ENCODE results near the gene GRIN3B. TPM values are rescaled to one million over a fixed set of nuclear protein-coding genes. Genes with fewer than 3 reads are reported as not detected.

Gene GRIN3B
- total and polyA plus RNA-seq, 10 of the 15 experiments (the other 5 are each of a cell fraction or from before 2014, with no cell fraction given): 0.15 TPM; not detected in 9

- 63% methylated on average over 10 of the region's 10 CpGs for WGBS (ENCODE audit: insufficient coverage, insufficient replicate concordance, low lambda C conversion rate, missing lambda C conversion rate)
- DNase-seq (ENCODE audit: low read depth, low spot score) (no peak), FAIRE-seq (no peak), ATAC-seq (no peak)
- TF ChIP-seq POLR2AphosphoS2 (IDR thresholded peaks at IDR 0.05; ENCODE audit: low read depth, low read length): no peak; the same call in 1 of the 2 replicates
- no peak for TF ChIP-seq CEBPB (IDR thresholded peaks at IDR 0.05; ENCODE audit: borderline replicate concordance in 1 of 2, low read depth in 2 of 2, low read length in 2 of 2)
- no peak for TF ChIP-seq BMI1 (IDR thresholded peaks at IDR 0.05; ENCODE audit: borderline replicate concordance)
- TF ChIP-seq ZZZ3 (IDR thresholded peaks at IDR 0.05; ENCODE audit: control insufficient read depth, insufficient read length, low read depth): no peak
- H3K4me3 ChIP-seq: no peak overlapping the region
- H3K9me3 ChIP-seq (replicated peaks; ENCODE audit: control insufficient read depth, insufficient read depth, low read length): no peaks in the 10 kb centered on the region
- no peaks in the 10 kb centered on the region for H4K20me1 ChIP-seq (ENCODE audit: control insufficient read depth, insufficient read depth)
- intact Hi-C loops (cut with micrococcal nuclease; ENCODE audit: unreplicated experiment) (no loop called here), in situ Hi-C loops (cut with MboI) (no loop called here)
- H3K79me2 ChIP-seq (ENCODE audit: control insufficient read depth, insufficient read depth, low read length): no peaks in the 10 kb centered on the region
- no peak overlapping the region for H2AFZ ChIP-seq (ENCODE audit: control insufficient read depth, low read depth, low read length)
- peaks cover 11% of the 10 kb centered on the region for H3K4me1 ChIP-seq (ENCODE audit: control insufficient read depth, insufficient read depth, low read length)
- peaks cover 1 to 3% of the 10 kb centered on the region in 2 experiments; a peak in 3 of 4 replicates for H3K36me3 ChIP-seq (ENCODE audit: control insufficient read depth in 2 of 2, insufficient read depth in 2 of 2, low read length in 1 of 2)
- H3K9ac ChIP-seq (ENCODE audit: control insufficient read depth, insufficient read depth, low read length): no peak overlapping the region
- H3K27me3 ChIP-seq (replicated peaks in 1 of 2; ENCODE audit: control insufficient read depth in 2 of 2, insufficient read depth in 2 of 2, low read length in 1 of 2): no peaks in the 10 kb centered on the region
- ChIA-PET POLR2A (interaction anchor here (0.7 kb wide), 1 partner anchor 113 kb away, joined by 5 read pairs; no protein-coding TSS in a partner anchor), CTCF (interaction anchor here (1.3 kb wide), 1 partner anchor 53 kb away, joined by 3 read pairs; no protein-coding TSS in a partner anchor), RAD21 (ENCODE audit: unreplicated experiment) (no interaction called here), SMC1A (ENCODE audit: uncharacterized antibody, unreplicated experiment) (interaction anchor here (1.4 kb wide), 1 partner anchor 28 kb away, joined by 4 read pairs; no protein-coding TSS in a partner anchor)
- H3K27ac ChIP-seq (ENCODE audit: control insufficient read depth, insufficient read depth): no peak overlapping the region
- no peak overlapping the region for H3K4me2 ChIP-seq (ENCODE audit: control insufficient read depth, insufficient read depth)
- BruUV-seq (replicated peaks): no TSS peak
These were observed 23.7 kb upstream of the GRIN3B start for GRCh38 chr19:976476-976875.

- no peak for FAIRE-seq
- ChIA-PET RAD21 (ENCODE audit: unreplicated experiment) (interaction anchor here (8.0 kb wide), 1 partner anchor 54 kb away, joined by 95 read pairs; no protein-coding TSS in a partner anchor), SMC1A (ENCODE audit: uncharacterized antibody, unreplicated experiment) (interaction anchor here (1.4 kb wide), 1 partner anchor 29 kb away, joined by 4 read pairs; no protein-coding TSS in a partner anchor), CTCF (interaction anchor here (1.3 kb wide), 1 partner anchor 54 kb away, joined by 3 read pairs; no protein-coding TSS in a partner anchor), POLR2A (no interaction called here)
- no peak for DNase-seq (ENCODE audit: low read depth, low spot score)
- no peak overlapping the region for H3K4me2 ChIP-seq (ENCODE audit: control insufficient read depth, insufficient read depth)
- 88% methylated on average over 23 of the region's 24 CpGs for WGBS (ENCODE audit: insufficient coverage, insufficient replicate concordance, low lambda C conversion rate, missing lambda C conversion rate)
- no peak overlapping the region for H3K9ac ChIP-seq (ENCODE audit: control insufficient read depth, insufficient read depth, low read length)
- peaks cover 1 to 3% of the 10 kb centered on the region in 2 experiments; a peak in 3 of 4 replicates for H3K36me3 ChIP-seq (ENCODE audit: control insufficient read depth in 2 of 2, insufficient read depth in 2 of 2, low read length in 1 of 2)
- ATAC-seq: peak; percentile 12; the same call in 1 of the 3 replicates
- H3K79me2 ChIP-seq (ENCODE audit: control insufficient read depth, insufficient read depth, low read length): no peaks in the 10 kb centered on the region
- in situ Hi-C loops (cut with MboI) (no loop called here), intact Hi-C loops (cut with micrococcal nuclease; ENCODE audit: unreplicated experiment) (no loop called here)
- H4K20me1 ChIP-seq (ENCODE audit: control insufficient read depth, insufficient read depth): no peaks in the 10 kb centered on the region
- H3K27ac ChIP-seq (ENCODE audit: control insufficient read depth, insufficient read depth): no peak overlapping the region
- no peak overlapping the region for H3K4me3 ChIP-seq
- H2AFZ ChIP-seq (ENCODE audit: control insufficient read depth, low read depth, low read length): no peak overlapping the region
- no peaks in the 10 kb centered on the region for H3K9me3 ChIP-seq (replicated peaks; ENCODE audit: control insufficient read depth, insufficient read depth, low read length)
- peaks cover 11% of the 10 kb centered on the region for H3K4me1 ChIP-seq (ENCODE audit: control insufficient read depth, insufficient read depth, low read length)
- no peaks in the 10 kb centered on the region for H3K27me3 ChIP-seq (replicated peaks in 1 of 2; ENCODE audit: control insufficient read depth in 2 of 2, insufficient read depth in 2 of 2, low read length in 1 of 2)
- no TSS peak for BruUV-seq (replicated peaks)
- TF ChIP-seq PBX3 (IDR thresholded peaks at IDR 0.05; ENCODE audit: insufficient replicate concordance, low read depth, low read length) (no peak), SREBF2 (IDR thresholded peaks at IDR 0.05; ENCODE audit: low read length) (no peak), GABPA (IDR thresholded peaks at IDR 0.05; ENCODE audit: low read depth) (no peak), SMAD1 (IDR thresholded peaks at IDR 0.05; ENCODE audit: low read depth, partially characterized antibody) (no peak), RELA (IDR thresholded peaks at IDR 0.05; ENCODE audit: borderline replicate concordance, partially characterized antibody) (no peak), PAX8 (IDR thresholded peaks at IDR 0.05) (no peak), PKNOX1 (IDR thresholded peaks at IDR 0.05) (no peak), POLR2A (IDR thresholded peaks at IDR 0.05; ENCODE audit: low read depth, low read length) (peak; percentile 42; the same call in 1 of the 2 replicates)
These were observed 23.2 kb upstream of the GRIN3B start for GRCh38 chr19:977058-977464.

All from GM12878 (cell line).